GM12892 (cell line): Measurements from ENCODE around the gene CDH23.

Source experiments
- POLR2A ChIP-seq: IDR thresholded peaks from 2 replicates; pipeline ENCODE4 v1.6.1; 2011; ENCODE audit warnings: low read depth, low read length, control low read depth
- POLR2AphosphoS5 ChIP-seq: IDR thresholded peaks from 2 replicates; pipeline ENCODE4 v1.6.1; 2011; ENCODE audit warnings: low read depth, low read length, control low read depth
- TAF1 ChIP-seq: IDR thresholded peaks from 2 replicates; pipeline ENCODE4 v1.6.1; 2011; ENCODE audit warnings: low read depth, mild to moderate bottlenecking, control low read depth, low read length, borderline replicate concordance

DNA sequence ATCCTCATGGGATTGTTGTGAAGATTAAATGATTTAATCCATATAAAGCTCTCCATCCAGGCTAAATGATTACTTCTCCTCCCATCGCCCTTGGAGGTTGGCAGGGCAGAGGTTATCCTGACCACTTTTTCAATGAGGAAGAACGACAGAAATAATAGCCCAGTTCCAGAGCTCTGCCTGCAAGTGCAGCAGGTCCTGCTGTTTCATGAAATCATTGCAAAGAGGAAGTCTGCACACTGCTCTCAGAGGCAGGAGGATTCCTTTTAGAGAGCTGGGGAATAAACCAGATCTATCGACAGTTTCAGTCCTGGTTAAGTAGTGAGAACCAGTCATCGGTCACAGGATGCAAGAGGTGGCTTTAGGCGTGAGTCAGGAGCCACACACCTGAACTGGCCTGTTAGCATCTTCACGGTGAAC is 25.0 kb upstream of the CDH23 start:
- TF ChIP-seq POLR2A, result no peak
- TF ChIP-seq TAF1, result no peak
- TF ChIP-seq POLR2AphosphoS5, result no peak
